ENCODE data around the gene METTL6.
"Not testable (repeated sequence)": the region's sequence is repeated elsewhere in the genome, so short reads cannot be mapped to it uniquely, and the experiment has no call there.

METTL6 gene, protein sequence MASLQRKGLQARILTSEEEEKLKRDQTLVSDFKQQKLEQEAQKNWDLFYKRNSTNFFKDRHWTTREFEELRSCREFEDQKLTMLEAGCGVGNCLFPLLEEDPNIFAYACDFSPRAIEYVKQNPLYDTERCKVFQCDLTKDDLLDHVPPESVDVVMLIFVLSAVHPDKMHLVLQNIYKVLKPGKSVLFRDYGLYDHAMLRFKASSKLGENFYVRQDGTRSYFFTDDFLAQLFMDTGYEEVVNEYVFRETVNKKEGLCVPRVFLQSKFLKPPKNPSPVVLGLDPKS

DNA sequence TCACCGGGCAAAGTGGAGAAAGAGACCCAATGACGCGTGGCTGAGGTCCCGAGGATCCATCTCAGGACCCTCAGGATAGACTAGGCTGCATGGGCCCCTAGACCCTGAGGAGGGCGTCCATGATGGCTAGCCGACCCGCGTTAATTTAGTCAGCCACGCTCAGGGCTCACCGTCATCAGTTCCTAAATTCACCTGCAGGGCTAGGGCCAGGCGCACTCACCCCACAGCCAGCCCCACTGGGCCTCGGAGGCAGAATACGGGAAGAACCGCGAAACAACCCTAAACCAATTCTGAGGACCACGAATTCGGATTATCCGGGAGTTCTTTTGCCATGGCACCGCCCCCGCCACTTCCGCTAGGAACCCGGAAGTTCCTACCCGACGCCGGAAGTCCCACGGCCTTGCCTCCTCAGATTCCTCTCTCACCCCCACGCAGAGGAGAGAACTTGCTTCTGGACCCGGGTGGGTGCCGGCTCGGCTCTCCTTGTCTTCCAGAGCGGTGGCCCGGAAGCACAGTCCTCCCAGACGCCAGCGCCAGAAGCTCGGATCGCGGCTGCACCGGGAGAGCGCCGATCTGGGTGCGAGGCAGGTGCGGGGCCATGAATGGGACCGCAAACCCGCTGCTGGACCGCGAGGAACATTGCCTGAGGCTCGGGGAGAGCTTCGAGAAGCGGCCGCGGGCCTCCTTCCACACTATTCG is at the start of gene METTL6, which contains the start of gene EAF1:
Gene METTL6 (minus strand): TSS at position 363 of the 699 bp plus-strand sequence. CDS start 1,033 bp downstream, outside the sequence.
Gene EAF1 (plus strand): TSS at position 417 of the 699 bp plus-strand sequence. CDS start 182 bp downstream, at position 599.
- peak; percentile 84 for DNase-seq (ENCODE audit: low spot score)

DNA sequence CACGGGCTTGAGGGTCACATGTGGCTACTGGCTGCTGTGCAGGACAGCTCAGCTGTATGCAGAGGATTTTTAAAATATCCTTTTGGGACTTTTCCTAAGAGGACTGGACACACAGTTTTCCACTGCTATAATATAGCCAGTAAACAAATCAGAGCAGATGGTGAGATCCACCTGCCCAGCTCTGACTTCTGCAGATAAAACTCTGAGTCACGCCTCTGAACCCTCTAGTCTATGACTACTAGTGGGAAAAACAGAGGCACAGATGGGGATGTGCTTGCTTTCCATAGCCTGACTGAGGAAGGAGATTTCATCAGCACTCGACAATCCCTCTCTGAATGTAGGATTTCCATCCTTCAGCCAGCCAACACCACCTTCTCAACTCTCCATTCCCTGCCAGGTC is 49.0 kb upstream of the METTL6 start:
- DNase-seq (ENCODE audit: low spot score): no peak

DNA sequence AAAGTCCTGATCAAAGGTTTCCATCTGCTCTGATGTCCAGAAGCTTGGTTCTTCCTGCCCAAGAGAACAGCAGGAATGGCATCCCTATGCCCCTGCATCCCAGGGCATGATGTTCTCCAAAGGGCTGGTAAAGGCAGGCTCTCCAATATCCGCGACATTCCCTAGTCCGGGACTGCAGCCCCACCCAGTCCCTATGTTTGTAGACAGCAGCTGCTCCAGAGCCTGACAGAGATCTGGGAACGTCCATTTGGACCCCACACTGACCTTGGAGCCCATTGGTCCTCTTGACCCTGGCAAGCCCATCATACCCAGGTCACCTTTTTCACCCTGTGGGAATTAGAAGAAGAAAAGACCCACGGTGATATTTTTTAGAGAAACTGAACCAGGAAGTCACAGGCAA is 47.8 kb upstream of the METTL6 start:
- DNase-seq (ENCODE audit: low spot score): no peak

DNA sequence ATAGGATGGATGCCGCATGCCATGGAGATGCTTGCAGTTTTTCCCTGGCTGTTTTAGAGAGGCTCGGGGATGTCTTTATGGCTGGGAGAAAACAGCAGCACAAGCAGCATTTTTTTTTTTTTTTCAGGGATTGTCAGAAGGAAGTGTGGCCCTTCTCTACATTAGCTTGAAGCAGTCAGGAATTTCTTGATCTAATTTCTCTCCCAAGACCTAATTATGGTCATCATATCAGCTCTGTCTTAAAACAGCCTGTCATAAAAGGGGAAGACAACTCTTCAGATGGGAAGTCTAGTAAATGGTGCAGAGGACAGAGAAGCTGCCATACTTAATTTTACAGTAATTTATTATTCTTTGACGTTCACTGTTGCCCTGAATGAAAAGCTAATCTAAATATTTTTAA is 44.5 kb upstream of the METTL6 start:
- DNase-seq (ENCODE audit: low spot score): no peak

DNA sequence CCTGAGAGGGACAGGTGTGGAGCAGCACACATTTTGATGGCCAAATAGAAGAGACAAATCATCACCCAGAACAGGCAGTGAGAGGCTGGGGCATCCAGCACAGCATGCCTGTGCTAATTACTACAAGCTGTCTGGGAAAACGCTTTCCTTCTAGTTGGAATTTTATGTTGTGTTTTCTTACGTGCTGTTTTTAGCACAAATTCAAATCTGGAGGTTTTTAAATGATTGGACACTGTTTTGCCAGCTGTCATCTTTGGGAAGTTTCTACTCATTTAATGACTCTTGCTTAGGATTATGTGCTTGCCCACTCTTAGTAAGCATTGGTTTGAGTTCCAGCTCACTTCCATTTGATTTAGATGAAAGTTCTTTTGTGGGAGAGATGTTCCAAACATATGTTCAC is 43.5 kb upstream of the METTL6 start:
- DNase-seq (ENCODE audit: low spot score): no peak

DNA sequence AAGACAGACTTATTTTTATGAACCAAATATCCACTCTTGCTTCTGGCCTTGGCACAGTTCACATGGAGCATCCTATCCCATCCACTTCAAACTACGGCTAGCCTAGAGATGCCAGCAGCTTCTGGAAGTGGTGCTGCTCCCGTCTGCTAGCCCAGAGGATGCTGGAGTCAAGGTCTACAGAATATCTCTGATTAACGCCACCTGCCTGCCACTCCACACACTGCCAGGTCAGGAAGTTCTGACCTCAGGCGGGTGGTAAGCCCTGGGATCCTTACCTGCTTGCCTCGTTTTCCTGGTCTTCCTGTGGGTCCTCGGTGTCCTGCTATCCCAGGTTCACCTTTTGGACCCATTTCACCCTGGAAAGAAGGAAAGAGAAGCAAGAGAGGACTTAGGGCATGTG is 42.9 kb upstream of the METTL6 start:
- DNase-seq (ENCODE audit: low spot score): no peak

DNA sequence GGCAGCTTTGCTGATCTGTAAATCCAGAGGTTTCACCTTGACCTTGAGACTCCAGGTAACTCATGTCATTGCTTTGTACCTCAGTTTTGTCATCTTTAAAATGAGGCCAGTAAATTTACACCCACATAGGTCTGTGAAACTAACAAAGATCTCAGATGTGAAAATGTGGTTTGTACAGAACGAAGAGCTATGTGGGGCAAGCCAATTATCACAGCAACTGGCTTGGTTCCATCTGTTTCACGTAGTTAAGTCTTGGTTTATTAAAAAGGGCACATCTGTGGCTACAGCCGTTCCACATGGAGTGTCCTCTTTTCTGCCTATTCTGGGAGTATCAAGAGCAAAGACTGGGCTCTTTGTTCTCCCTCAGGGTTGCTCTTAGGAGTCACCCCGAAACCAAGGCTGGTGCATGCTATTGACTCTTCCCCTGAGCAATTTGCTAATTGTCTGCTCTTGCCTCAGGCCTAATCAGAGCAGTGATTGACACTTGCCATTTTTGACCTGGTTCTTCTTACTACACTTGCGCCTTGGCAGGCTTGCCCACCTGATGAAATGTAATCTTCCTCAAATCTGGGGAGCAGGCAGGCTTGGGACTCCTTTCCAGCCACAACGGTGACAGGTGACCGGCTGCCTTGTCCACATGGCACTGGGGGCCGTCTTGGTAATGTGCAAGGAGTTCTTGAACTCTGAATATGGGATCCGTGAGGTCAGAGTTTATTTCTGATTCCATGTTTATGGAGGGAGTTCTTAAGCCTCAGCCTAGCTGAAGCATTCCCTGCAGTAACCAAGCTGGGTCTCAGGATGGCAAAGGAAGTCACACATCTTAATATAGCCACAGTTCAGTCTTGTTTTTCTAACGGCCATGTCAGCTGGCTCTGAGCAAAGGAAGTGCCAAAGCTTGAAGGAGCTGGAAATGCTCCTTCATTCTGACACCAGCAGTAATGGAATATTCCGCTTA is 40.2 kb upstream of the METTL6 start:
- no peak for DNase-seq (ENCODE audit: low spot score)

DNA sequence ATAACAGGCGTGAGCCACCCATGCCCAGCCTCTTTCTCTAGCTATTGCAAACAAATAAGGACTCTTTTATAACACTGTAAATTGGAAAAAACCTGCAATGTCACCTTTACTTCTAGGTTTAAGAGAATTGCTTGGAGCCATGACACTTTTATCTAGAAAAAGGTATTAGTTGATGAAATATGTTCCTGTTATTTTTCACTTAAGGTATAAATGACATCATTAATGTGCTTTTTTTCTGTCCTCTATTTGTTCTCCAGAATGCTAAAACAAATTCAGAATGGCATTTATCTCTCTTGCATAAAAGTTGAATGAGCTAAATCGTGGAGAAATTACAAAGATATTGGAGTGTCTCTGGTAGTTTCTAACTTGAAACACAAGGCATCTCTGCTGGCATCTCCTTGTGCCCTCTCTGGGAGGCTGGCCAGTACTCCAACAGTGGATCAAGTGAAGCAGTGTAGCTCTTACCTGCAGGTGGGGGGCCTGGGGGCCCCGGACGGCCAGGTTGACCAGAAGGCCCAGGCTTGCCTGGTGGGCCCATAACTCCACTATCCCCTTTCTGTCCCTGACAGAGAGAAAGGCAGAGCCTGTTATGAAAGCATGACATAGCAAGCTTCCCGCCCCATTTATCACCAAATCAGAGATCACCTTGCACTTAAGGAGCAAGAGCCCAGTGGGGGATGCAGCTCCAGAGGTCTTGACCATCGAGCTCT is 38.7 kb upstream of the METTL6 start:
- no peak for DNase-seq (ENCODE audit: low spot score)

DNA sequence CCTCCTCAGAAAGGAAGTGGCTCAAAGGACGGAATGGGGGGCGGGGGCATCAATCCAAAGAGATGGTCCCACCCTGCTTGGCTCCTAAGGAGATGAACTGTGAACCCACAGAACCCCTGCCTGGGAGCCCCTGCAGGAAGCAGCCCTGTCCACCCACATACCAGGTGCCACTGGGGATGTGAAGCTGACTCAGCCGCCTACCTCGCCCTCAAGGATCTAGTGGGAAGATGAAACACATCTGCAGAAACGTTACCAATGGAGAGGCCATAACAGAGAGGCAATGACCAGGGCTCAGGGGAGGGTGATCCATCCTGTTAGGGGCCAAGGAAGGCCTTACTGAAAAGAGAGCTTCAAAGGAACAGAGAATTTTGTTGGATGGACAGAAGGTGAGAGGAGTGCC is 35.1 kb upstream of the METTL6 start:
- no peak for DNase-seq (ENCODE audit: low spot score)

DNA sequence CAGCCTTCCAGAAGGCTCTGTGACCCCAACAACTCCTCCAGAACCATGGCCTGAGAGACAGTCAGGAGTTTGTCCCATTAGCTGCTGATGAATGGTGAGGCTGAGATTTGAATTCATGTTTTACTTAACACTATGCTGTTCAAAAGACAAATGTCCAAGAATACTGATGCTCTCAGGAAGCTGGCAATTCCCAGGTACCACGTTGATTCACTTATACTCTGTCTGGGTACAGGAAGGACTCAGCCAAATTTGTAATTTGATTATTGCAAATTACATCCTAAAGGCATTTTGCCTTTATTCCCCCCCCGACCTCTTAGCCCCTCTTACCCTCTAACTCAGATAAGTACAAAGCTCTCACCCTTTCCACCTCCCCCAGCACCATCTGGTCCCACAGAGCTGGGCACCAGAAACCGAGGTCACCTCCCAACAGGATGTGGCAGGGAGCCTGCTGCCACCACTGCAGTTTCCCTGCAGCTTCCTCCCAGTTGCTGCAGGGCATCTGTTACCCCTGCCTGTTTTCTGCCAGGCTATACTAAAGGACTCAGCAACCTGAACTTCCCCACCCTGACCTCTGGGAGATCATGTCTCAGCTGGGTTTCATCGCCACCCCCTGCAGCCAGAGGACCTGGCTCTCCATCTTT is 33.7 kb upstream of the METTL6 start:
- DNase-seq (ENCODE audit: low spot score): no peak

DNA sequence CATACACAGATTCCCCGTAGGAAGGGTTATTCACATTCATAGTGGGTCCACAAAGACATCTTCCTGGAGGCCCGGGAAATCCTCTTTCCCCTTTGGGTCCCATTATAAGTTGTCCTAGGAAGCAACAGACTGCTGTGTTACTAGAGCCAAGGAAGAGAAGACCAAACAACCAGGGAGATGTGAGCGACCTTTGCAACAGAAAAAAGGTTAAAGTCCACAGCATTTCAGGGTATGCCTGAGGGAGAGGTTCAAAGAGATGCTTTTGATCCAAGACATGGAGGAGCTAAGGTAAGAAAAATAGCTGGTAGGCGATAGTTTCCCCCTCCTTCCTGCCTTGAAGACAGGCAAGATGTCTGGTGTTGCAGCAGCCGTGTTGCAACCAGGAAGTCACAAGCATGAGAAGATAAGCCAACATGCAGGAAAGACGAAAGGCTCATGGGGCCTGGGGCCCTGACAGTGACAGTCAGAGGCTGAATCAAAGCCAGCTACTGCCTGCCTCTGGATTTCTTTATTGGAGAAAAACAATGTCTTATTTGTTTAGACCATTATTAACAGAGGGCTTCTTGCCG is 31.0 kb upstream of the METTL6 start:
- DNase-seq (ENCODE audit: low spot score): no peak

DNA sequence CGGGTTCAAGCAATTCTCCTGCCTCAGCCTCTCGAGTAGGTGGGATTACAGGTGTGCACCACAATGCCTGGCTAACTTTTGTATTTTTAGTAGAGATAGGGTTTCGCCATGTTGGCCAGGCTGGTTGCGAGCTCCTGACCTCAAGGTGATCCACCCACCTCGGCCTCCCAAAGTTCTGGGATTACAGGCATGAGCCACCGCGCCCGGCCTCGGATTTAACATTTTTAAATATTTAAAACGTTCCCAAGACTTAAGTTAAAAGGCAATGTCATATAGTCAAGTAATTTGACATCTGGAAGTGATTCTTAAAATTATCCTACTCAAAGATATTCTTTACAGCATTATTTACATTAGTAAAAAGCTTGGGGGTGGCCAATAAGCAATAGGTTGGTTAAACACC is 29.6 kb upstream of the METTL6 start:
- DNase-seq (ENCODE audit: low spot score): not testable (repeated sequence)

DNA sequence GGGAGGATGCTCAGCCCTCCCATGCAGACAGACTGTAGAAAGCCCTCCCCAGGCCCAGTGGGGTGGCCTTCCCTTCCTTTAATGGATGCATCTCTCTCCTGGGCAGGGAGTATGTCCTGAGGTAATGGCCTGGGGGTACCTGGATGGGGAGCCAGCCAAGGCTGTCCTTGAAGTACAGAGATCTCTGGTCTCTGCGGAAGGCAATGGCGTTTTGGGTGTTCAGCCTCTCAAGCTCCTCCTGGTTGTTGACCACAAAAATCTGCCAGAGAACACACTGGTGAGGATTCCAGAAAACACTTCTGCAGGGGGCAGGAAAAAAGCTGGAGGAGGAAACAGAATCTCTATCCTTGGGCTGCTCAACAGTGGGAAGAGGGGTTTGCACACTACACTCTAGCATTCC is 29.0 kb upstream of the METTL6 start:
- no peak for DNase-seq (ENCODE audit: low spot score)

DNA sequence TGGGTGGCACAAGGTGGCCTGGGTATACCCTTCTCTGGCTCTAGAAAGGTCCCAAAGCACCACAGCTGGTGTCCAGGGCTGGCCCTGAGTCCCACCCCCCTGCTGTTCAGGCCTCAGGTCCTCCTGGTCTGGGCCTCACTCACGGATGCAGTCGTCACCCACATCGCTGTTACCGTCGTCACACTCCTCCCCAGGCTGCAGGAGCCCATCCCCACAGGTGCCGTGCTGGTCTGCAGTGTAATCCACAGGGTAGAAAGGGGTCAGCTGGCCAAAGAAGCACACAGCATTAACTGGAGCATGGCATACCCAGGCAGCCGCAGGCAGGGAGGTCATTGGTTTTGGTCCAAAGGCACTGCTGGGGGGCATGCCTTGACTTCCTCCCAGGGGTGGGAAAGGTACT is 28.4 kb upstream of the METTL6 start:
- no peak for DNase-seq (ENCODE audit: low spot score)

DNA sequence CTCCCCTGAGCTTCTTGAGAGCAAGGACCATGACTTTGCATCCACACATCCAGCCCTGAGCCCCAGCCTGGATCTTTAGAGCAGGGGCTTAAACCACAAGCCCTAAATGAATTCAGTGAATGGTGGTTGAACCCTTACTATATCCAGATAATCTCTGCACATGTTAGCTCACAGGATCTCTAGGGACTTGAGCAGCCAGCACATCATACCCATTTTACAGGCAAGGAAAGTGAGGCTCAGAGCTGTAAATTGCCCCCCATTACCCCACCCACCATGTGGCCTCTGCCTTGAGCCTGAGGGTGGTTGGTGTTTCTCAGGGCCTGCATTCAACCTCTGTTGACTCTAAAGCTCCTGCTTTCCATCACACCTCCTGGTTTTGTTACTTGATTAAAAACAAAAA is 27.6 kb upstream of the METTL6 start:
- no peak for DNase-seq (ENCODE audit: low spot score)

DNA sequence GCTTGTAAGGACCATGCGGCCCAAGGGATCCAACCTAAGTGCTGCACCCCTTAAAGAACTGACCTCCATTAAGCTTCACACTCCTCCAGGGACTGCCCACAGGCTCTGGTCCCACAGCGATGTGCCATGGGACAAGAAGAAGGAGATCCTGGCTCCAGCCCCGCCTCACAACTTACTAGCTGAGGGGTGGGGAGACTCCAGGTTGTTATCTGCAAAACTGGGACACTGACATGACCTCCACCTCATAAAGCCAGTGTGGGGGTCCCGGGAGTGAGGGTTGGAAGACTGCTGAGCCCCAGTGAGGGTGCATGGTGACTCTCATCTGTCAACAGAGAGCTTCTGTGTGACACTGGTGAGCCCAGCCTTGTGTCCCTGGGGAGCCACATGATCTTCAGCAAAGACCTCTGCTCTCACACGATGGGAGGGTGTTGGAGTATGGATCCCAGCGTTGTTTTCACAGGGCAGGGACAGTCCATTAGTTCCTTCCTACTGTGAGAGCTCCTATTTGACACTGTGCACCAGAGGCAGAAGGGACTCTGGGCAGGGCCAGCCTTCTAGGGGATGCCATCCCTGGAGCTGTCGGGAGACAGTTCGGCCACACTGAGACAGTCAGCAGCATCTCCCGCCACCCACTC is 26.8 kb upstream of the METTL6 start:
- DNase-seq (ENCODE audit: low spot score): no peak

DNA sequence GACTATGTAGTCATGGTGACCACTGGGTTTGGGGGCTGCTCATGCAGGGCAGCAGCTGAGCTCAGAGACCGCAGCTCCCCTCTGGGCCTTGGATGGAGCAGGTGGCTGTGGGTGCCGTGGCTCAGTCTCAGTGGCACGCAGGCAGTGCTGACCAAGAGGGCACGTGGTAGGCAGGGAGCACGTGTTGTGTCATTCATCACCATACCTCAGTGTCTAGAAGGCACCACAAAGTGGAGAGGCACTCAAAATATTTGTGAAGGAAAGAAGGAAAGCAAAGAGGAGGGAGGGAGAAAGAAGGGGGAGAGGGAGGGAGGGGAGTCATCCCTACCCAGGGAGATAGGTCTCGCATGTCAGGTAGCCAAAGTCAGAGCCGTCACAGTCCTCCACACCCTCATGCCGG is 26.2 kb upstream of the METTL6 start:
- no peak for DNase-seq (ENCODE audit: low spot score)

DNA sequence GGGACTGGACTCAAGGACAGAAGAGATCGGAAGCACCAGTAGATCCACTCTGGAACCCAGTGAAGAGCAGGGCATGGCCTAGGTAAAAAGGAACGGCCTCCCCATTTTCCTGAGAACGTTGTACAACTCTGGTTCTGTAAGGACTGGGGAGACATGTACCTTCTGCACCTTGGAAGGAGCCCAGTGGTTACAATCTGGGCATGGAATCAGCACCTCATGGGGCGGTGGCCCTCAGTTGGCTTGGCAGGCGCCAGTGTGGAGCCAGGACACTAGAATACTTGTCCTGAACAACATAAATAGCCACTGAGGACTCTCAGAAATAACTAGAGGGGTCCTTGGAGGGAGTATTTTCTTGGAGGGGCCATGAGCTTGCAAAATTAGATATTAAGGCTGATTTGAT is 25.6 kb upstream of the METTL6 start:
- no peak for DNase-seq (ENCODE audit: low spot score)

DNA sequence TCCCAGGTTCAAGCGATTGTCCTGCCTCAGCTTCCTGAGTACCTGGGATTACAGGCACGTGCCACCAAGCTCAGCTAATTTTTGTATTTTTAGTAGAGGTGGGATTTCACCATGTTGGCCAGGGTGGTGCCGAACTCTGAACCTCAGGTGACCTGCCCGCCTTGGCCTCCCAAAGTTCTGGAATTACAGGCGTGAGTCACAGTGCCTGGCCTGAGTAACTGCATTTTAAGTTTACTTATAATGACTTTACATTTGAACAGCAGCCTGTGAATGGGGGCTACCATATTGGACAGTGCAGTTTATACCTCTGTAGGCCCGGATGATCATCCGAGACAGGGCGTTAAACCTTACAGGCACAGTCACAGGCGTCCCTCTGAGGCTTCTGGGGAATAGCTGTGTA is 24.8 kb upstream of the METTL6 start:
- DNase-seq (ENCODE audit: low spot score): no peak
